GM21825 (cell line): ENCODE data around the gene LCE3D.
"Not testable (repeated sequence)": the region's sequence is repeated elsewhere in the genome, so short reads cannot be mapped to it uniquely, and the experiment has no call there.

ENCODE experiments used
- ATAC-seq: cut with Tn5 transposase; IDR thresholded peaks from one replicate; pipeline ENCODE4 v1.9.1; 2021; ENCODE audit warnings: mild to moderate bottlenecking, moderate library complexity; ENCODE audit not compliant: unreplicated experiment

Gene LCE3D, protein sequence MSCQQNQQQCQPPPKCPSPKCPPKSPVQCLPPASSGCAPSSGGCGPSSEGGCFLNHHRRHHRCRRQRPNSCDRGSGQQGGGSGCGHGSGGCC

DNA sequence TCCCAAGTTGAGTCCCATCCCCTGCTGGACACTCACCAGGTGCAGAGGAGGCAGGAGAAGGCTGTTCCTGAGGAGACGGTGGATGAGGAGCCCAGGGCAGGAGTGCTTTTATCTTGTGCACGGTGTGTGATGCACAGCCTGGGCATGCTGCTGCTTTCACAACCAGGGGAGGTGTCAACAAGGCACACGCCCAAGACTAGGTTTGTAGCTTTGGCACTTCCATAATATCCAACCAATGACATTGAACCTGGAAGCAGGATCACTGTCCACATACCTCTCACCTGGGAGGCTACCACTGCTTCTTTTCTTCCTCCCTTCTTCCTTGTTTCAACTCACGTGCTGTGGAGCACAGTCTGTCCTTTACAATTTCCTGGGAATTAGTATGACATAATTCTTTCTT is at the start of gene LCE3D:
Gene LCE3D (minus strand): TSS at position 84 of the 400 bp plus-strand sequence. CDS start 580 bp downstream, outside the sequence.
- ATAC-seq: no peak

DNA sequence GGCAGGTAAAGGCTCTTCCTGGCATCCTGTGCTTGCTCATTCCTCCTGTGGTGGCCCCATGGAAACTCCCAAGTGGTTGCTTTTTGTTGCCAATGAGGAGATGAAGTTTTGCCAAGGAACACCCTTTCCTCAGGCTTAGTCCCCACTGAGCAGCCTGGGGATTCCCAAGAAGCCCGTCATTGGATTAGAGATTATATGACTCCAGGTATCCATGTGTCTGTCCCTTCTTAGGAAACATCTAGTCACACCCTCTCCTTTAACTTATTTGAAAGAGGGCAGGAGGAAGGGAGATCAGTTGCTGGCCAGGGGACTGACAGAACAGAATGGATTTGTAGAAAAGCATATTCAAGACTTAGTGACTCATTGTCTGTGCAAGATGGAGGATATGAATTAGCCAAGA is 46.4 kb upstream of the LCE3D start:
- ATAC-seq: no peak

GRCh38 chr1:152623203-152623844 is 43.0 kb upstream of the LCE3D start:
- no peak for ATAC-seq

GRCh38 chr1:152622803-152623202 is 42.5 kb upstream of the LCE3D start, which contains the start of gene LCE3A:
TSS of gene LCE3A (minus strand) at chr1:152623103. CDS start at chr1:152623103, 0 bp downstream.
- ATAC-seq: no peak

DNA sequence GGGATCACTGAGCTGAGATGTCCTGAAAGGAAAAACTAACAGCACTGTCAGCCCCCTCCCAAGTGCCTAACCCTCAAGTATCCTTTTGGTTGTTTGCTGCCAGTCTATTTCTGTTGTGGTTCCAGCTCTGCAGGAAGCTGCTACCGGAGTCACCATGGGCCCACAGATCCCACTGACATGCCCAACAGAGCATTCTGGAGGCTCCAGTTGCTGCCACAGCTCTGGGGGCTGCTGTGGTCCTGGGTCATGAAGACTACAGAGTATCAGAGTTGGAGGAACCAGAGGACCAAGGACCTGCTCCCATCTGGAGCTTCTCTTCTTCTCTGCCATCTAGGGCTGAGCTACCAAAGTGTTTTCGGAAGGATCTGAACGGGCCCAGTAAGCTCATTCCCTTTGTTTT is 41.7 kb upstream of the LCE3D start:
- ATAC-seq: no peak

DNA sequence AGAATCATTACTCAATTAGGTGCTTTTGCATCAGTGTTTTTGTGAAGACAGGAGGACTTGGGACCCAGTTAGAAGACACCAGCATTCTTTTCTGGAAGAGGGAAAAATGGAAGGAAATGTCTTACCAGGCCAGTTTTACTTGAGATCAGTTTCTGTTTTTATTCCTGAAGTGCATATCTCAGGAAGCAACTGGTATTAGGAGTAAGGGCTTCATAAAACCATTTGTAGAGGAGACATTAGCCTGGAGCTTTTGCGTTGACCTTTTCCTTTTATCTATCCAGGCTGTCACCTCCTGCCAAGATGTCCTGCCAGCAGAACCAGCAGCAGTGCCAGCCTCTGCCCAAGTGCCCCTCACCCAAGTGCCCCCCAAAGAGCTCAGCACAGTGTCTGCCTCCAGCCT is 33.2 kb upstream of the LCE3D start, which contains the start of gene LCE3B:
Gene LCE3B (plus strand): TSS at position 301 of the 400 bp plus-strand sequence. CDS start 0 bp downstream, at position 301.
- no peak for ATAC-seq

DNA sequence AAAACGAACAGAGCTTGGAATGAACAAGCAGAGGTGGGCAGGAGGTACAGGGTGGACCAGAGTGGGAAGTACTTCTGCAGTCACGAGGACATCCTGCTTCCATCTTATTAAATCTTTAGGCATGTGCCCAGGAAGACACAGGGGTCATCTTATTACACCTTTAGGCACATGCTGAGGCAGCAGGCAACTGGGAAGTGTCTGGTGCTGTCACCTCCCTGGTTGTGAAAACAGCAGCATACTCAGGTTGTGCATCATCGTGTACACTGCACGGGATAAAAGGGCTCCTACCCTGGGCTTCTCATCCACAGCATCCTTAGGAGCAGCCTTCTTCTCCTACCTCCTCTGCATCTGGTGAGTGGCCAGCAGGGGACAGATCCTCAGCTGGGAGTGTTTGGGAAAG is 19.6 kb upstream of the LCE3D start, which contains the start of gene LCE3C:
Gene LCE3C (plus strand): TSS at position 301 of the 400 bp plus-strand sequence. CDS start 498 bp downstream, outside the sequence.
- no peak for ATAC-seq

- ATAC-seq: no peak
Measured at GRCh38 chr1:152596986-152597385, 16.7 kb upstream of the LCE3D start.

DNA sequence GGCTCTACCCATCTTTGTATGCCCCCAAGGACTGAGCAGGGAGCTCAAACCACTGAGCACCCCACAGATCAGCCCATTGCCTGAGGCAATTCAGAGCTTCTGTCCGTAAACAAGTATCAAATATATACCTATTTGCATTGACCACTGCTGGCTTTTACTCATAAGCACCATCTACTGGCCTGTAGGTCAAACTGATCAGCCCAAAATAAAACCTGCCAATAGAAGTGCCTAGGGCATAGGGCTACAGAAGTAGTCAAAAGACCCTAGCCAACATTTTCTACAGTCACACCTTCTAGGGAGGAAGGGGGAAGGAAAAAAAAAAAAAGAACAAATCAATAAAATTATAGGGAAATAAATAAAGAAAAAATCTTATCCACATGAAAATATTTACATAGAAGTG is 5.3 kb upstream of the LCE3D start:
- ATAC-seq: no peak

DNA sequence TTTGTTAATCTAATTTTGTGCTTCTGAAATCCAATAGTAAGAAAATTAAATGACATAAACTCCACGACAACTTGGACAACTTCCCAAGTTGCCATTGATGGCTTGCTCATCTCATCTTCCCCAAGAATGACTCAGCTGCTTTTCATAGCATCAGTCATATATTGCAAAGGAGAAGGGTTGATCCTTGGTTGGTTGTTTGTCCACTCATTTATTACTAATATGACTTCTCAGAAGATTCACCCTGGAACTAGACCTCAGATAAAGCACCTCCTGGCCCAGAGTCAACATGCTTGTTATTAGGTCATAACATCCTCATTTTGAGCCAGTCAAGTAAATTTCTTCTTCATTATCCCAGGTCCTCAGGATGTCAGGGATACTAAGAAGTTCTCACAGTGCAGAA is 2.3 kb upstream of the LCE3D start:
- ATAC-seq: no peak

GRCh38 chr1:152579526-152579925 is 790 bp downstream of the LCE3D start:
- ATAC-seq: not testable (repeated sequence)

- ATAC-seq: no peak
Measured at GRCh38 chr1:152577168-152577567, 3.1 kb downstream of the LCE3D start.

DNA sequence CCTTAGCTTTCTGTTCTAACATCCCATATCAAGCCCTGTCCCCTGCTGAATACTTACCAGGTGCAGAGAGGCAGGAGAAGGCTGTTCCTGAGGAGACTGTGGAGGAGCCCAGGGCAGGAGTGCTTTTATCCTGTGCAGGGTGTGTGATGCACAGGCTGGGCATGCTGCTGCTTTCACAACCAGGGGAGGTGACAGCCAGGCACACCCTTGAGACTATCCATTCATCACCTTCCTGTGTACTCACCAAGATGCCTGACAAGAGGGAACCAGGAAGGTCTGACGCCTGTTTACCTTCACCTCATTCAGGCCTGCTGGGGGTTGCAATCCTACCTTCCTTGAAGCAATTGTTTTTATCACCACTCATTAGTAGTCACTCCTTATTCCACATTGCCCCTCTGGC is 13.6 kb downstream of the LCE3D start, which contains the start of gene LCE3E:
Gene LCE3E (minus strand): TSS at position 100 of the 400 bp plus-strand sequence. CDS start 572 bp downstream, outside the sequence.
- no peak for ATAC-seq

- ATAC-seq: no peak
Measured at GRCh38 chr1:152565535-152566215, 14.6 kb downstream of the LCE3D start.

DNA sequence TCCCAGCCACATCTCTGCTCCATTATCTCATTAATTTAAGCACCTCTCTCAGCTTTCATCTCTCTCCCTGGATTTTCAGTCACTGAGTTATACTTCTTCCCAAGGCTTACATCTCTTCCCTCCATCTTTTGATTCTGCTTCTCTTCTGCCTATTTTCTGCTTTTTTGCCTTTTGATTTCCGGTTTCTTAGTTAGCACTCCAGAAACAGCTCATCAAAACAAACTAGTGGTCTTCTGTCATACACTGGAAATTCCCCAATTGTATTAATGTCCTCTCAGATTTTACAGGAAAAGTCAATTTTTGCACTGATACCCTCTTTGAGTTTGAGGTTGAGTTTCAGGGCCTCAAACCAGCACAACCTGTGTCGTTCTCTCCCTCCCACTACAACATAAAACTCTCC is 15.2 kb downstream of the LCE3D start:
- no peak for ATAC-seq

DNA sequence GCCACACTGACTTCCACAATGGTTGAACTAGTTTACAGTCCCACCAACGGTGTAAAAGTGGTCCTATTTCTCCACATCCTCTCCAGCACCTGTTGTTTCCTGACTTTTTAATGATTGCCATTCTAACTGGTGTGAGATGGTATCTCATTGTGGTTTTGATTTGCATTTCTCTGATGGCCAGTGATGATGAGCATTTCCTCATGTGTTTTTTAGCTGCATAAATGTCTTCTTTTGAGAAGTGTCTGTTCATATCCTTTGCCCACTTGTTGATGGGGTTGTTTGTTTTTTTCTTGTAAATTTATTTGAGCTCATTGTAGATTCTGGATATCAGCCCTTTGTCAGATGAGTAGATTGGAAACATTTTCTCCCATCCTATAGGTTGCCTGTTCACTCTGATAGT is 32.0 kb downstream of the LCE3D start:
- not testable (repeated sequence) for ATAC-seq

GRCh38 chr1:152546704-152547103 is 33.6 kb downstream of the LCE3D start:
- no peak for ATAC-seq

GRCh38 chr1:152543820-152544219 is 36.5 kb downstream of the LCE3D start:
- ATAC-seq: no peak

- ATAC-seq: no peak
Measured at GRCh38 chr1:152539901-152540300, 40.4 kb downstream of the LCE3D start.

DNA sequence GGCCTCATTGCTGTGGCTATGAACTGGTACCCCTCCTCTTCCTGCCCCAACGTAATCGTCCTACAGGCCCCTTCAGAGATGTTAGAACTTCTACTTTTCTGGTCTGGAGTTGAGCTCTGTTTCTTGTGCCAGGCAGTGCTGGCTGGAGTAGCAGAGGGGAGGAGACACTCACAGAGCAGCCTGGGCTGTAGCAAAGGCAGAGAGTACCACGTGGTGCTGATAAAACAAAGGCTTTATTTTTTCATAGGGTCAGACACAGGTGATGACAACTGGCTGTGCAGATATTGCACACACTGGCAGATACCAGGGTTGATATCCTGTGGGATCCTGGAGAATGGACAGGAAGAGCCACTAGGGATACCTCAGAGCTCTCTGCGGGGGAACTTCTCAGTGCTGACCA is 42.8 kb downstream of the LCE3D start:
- ATAC-seq: no peak

DNA sequence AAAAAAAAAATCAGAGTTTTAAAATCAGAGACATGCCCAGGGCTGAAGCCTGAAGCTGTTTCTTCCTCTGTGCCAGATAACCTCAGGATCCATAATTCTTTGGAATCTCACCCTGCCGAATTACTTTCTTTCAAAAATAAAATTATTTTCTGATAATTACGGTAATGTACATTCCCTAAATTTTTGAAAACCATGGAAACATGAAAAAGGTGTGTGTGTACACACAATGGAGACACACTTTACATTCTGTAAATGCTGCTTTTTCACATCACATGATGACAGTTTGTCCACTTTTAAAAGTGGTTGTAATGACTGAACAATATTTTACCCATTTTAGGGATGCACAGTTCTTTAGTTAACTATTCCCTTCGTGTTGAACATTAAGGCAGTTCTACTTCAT is 44.5 kb downstream of the LCE3D start:
- no peak for ATAC-seq
